Pons (tissue), 1 donor: Measurements from ENCODE around the gene WSCD2.

Experiments used
- DNase-seq: peaks from one replicate; pipeline ENCODE4 v3.0.0-alpha.2; 2016; ENCODE audit warnings: low spot score

Gene WSCD2

GRCh38 chr12:108107293-108107692 is 21.8 kb upstream of the WSCD2 start:
- no peak for DNase-seq

GRCh38 chr12:108109504-108109903 is 19.6 kb upstream of the WSCD2 start:
- DNase-seq: no peak

GRCh38 chr12:108109954-108110353 is 19.1 kb upstream of the WSCD2 start:
- DNase-seq: no peak

- no peak for DNase-seq
These were observed 18.2 kb upstream of the WSCD2 start for GRCh38 chr12:108110844-108111243.

GRCh38 chr12:108112832-108113556 is 16.1 kb upstream of the WSCD2 start:
- no peak for DNase-seq

- no peak for DNase-seq
These were observed 13.7 kb upstream of the WSCD2 start for GRCh38 chr12:108115123-108116121.

- no peak for DNase-seq
These were observed 12.8 kb upstream of the WSCD2 start for GRCh38 chr12:108116254-108116653.

GRCh38 chr12:108116699-108117098 is 12.4 kb upstream of the WSCD2 start:
- DNase-seq: no peak

GRCh38 chr12:108117163-108117849 is 11.8 kb upstream of the WSCD2 start:
- DNase-seq: no peak

- DNase-seq: no peak
These were observed 11.2 kb upstream of the WSCD2 start for GRCh38 chr12:108117902-108118301.

- DNase-seq: no peak
These were observed 9.7 kb upstream of the WSCD2 start for GRCh38 chr12:108119126-108119973.

GRCh38 chr12:108119974-108120862 is 8.9 kb upstream of the WSCD2 start:
- DNase-seq: no peak

GRCh38 chr12:108120863-108121165 is 8.3 kb upstream of the WSCD2 start:
- DNase-seq: no peak

GRCh38 chr12:108121320-108121719 is 7.8 kb upstream of the WSCD2 start:
- DNase-seq: no peak

- DNase-seq: no peak
These were observed 7.2 kb upstream of the WSCD2 start for GRCh38 chr12:108121728-108122471.

GRCh38 chr12:108122644-108123043 is 6.4 kb upstream of the WSCD2 start:
- no peak for DNase-seq

GRCh38 chr12:108123402-108123801 is 5.7 kb upstream of the WSCD2 start:
- DNase-seq: no peak

- DNase-seq: no peak
These were observed 4.0 kb upstream of the WSCD2 start for GRCh38 chr12:108125073-108125472.

GRCh38 chr12:108126212-108126611 is 2.9 kb upstream of the WSCD2 start:
- no peak for DNase-seq

GRCh38 chr12:108126990-108127501 is 2.0 kb upstream of the WSCD2 start:
- no peak for DNase-seq
